Measurements from ENCODE around the gene CTAGE1.

CTAGE1 gene

DNA sequence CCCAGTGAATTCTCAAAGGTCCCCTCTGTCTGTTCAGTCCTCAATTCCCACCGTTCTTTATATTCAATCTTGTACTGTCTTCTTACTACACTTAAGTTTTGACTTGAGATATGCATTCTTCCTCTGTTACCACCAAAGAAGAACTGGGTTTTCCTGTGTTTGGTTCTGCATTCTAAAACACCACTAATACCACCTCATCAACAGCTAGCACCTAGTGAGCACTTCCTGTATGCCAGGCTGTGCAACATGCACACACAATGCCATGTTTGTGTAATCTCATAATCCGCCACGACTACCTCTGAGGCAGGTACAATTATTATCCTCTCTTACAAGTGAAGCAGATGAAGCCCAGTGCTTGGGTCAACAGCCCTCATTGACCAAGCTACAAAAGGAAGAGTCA lies 11.8 kb upstream of the CTAGE1 start:
- TF ChIP-seq, protein P1, sequence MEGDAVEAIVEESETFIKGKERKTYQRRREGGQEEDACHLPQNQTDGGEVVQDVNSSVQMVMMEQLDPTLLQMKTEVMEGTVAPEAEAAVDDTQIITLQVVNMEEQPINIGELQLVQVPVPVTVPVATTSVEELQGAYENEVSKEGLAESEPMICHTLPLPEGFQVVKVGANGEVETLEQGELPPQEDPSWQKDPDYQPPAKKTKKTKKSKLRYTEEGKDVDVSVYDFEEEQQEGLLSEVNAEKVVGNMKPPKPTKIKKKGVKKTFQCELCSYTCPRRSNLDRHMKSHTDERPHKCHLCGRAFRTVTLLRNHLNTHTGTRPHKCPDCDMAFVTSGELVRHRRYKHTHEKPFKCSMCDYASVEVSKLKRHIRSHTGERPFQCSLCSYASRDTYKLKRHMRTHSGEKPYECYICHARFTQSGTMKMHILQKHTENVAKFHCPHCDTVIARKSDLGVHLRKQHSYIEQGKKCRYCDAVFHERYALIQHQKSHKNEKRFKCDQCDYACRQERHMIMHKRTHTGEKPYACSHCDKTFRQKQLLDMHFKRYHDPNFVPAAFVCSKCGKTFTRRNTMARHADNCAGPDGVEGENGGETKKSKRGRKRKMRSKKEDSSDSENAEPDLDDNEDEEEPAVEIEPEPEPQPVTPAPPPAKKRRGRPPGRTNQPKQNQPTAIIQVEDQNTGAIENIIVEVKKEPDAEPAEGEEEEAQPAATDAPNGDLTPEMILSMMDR (IDR thresholded peaks at IDR 0.05; ENCODE audit: extremely low read depth, insufficient read depth, missing control alignments) = no peak
- no peak for DNase-seq (ENCODE audit: low spot score)
- in situ Hi-C loops (cut with MboI; ENCODE audit: low pct_unique_long_range_greater_than_20kb, low sequenced_read_pairs, unreplicated experiment) = no loop called here

DNA sequence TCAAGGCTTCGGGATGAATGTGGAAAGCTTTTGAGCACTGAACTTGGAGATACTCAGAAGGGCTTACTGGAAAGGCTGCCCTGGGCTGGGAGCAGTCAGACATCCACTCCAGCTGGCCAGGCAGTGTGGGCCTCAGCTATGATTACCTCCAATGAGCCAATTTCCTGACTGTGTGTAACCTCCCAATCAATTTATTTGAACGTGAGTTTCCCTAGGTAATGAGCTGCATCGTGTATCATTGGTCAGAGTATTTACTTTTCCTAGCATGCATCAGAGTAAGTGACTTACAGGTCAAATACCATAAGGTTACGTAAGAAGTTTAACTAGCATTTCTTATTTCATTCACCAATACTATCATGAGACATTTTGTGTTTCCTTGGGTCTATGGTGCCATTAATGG lies 11.0 kb upstream of the CTAGE1 start:
- in situ Hi-C loops (cut with MboI; ENCODE audit: low pct_unique_long_range_greater_than_20kb, low sequenced_read_pairs, unreplicated experiment) = no loop called here
- TF ChIP-seq, protein P1 (IDR thresholded peaks at IDR 0.05; ENCODE audit: extremely low read depth, insufficient read depth, missing control alignments) = no peak
- DNase-seq (ENCODE audit: low spot score) = no peak

DNA sequence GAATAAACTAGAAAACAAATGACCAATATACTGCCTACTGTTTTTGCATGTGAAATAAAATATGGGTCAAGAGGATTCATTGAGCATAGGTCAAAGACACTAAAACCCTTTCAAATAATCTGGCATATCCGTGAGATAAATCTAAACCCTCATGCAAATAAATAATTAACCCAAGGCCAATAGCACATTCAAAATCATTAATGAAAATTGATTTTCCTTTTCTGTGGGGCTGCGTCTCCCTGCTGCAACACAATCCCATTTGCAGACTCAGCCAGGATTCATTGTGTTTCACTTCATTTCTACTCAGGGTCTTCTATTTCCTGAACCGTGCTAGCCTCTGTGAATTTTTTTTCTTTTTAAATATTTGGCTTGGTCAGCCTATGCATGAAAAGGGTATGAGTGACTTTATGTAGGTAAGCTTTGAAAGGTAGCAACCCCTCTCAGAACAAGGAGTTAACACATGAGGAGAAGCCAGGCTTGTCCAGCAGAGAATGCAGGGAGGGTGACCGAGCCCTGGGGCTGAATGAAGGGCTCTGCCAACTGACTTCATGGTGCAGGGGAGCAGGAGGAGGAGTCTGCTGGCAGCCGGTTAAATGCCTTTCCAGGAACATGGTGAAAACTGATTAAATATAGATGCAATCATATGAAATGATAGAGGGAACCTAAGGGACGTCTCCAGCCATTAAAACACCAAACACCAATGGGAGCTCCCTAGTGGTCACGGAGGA lies 10.3 kb upstream of the CTAGE1 start:
- DNase-seq (ENCODE audit: low spot score) = no peak
- in situ Hi-C loops (cut with MboI; ENCODE audit: low pct_unique_long_range_greater_than_20kb, low sequenced_read_pairs, unreplicated experiment) = no loop called here
- TF ChIP-seq, protein P1 (IDR thresholded peaks at IDR 0.05; ENCODE audit: extremely low read depth, insufficient read depth, missing control alignments) = no peak

DNA sequence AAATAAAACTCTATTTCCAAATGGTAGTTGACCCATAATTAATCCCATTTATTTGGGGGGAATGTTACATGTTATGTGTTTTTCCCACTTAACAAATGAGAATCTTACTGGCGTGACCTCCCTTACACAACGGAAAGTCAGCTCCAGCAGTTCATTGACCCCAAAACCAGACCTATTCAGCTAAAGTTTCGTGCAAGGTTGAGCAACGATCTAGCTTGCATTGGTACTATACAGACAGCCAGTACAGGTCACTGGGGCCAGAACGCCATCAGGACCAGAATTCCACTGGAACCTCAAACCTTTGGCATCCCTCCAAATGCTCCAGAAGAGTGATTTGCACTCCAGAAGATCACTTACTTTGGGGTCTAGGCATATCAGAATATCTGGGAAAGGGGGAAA lies 6.8 kb upstream of the CTAGE1 start:
- TF ChIP-seq, protein P1 (IDR thresholded peaks at IDR 0.05; ENCODE audit: extremely low read depth, insufficient read depth, missing control alignments) = no peak
- in situ Hi-C loops (cut with MboI; ENCODE audit: low pct_unique_long_range_greater_than_20kb, low sequenced_read_pairs, unreplicated experiment) = no loop called here
- no peak for DNase-seq (ENCODE audit: low spot score)

DNA sequence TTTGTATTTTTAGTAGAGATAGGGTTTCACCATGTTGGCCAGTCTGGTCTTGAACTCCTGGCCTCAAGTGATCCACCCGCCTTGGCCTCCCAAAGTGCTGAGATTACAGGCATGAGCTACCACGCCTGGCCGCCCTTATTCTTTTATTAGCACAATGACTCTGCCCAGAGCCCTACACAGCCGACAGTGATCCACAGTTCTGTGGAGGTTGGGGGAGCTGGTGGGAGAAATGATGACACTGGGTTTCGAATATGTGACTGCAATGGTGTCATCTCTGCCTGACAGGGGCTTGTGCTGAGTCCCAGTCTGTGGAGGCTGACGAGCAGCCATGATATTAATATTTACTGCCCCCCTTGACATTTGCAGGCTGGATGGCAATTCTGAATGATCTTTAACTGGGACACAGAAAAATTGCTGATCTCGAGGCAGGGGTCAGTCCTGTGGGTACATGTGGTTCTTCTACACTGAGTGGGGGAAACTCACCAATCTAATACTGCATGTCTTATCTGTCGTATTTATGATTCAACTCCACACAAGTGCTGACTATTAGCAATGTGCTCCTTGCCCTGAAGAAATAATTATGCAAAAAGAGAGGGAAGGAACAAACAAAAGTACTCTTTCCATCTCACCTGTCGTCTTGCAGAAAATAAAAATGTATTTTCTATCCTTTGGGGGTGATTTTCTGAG lies 6.3 kb upstream of the CTAGE1 start:
- TF ChIP-seq, protein P1 (IDR thresholded peaks at IDR 0.05; ENCODE audit: extremely low read depth, insufficient read depth, missing control alignments) = no peak
- in situ Hi-C loops (cut with MboI; ENCODE audit: low pct_unique_long_range_greater_than_20kb, low sequenced_read_pairs, unreplicated experiment) = no loop called here

DNA sequence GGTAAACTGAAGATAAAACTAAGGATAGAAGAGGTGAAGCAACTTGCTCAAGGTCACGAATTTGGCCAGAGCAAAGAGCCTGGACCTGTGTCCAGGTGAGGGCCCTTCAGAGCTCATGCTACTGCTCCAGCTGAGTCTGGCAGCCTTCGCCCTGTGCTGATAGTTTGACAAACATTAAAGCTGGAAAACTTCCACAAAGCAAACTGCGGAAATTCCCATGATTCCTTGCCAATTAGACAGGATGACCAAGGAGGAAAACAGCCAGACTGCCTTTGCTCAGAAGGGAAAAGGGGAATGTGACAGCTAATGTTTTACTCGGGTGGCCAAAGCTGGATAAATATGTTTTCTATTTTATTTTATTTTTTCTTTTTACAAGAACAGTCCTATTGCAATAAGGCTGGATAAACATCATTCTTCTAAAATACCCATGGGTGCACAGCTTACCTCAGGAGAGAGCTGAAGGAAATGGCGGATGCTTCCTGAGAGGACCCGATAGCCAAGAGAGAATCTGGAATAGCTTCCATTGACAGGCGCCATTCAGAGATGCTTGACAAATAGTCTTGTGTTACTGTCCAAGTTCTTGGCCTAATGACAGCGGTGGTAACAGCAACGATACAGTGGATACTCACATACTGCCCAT lies 5.3 kb upstream of the CTAGE1 start:
- TF ChIP-seq, protein P1 (IDR thresholded peaks at IDR 0.05; ENCODE audit: extremely low read depth, insufficient read depth, missing control alignments) = no peak
- DNase-seq (ENCODE audit: low spot score) = no peak
- in situ Hi-C loops (cut with MboI; ENCODE audit: low pct_unique_long_range_greater_than_20kb, low sequenced_read_pairs, unreplicated experiment) = no loop called here

More for the DNA sequence above, 6.3 kb upstream of the CTAGE1 start:
- no peak for DNase-seq (ENCODE audit: low spot score)
